Measurements from ENCODE around the gene MYL7. TPM values are rescaled to one million over a fixed set of nuclear protein-coding genes. Genes with fewer than 3 reads are reported as not detected.

MYL7 gene
- total RNA-seq, 1 experiment from 2014 or later: 5.7 TPM

GRCh38 chr7:44144968-44145478, 3.9 kb upstream of the MYL7 start:
- no peaks in the 10 kb centered on the region for H3K79me1 ChIP-seq (ENCODE audit: insufficient read depth, low read depth, low read length, poor library complexity, severe bottlenecking)
- no peak overlapping the region for H2BK12ac ChIP-seq (ENCODE audit: insufficient read length, low read depth, low read length)
- no peak overlapping the region for H2BK5ac ChIP-seq (ENCODE audit: insufficient read length, low read length)
- H3K9me3 ChIP-seq (ENCODE audit: control insufficient read depth, low read depth, low read length): no peaks in the 10 kb centered on the region
- H3K79me2 ChIP-seq (ENCODE audit: insufficient read depth, low read length): no peaks in the 10 kb centered on the region
- peaks cover 8% of the 10 kb centered on the region; the same call in 1 of the 2 replicates for H3K27me3 ChIP-seq (ENCODE audit: insufficient read depth, low read length)
- H3K23ac ChIP-seq (ENCODE audit: insufficient read length, low read depth, low read length): no peak overlapping the region
- H3K4me1 ChIP-seq (ENCODE audit: insufficient read depth, low read length): no peaks in the 10 kb centered on the region
- H3T11ph ChIP-seq (ENCODE audit: low read length): no peak overlapping the region
- Mint-ChIP-seq H3K4me1 (peaks cover 14 to 27% of the 10 kb centered on the region in 2 experiments), H3K36me3 (ENCODE audit: insufficient read depth in 1 of 3, low read depth in 3 of 3) (no peaks in the 10 kb centered on the region; a peak in 1 of 7 replicates), H3K9me3 (no peaks in the 10 kb centered on the region), H3K27ac (no peak overlapping the region), H3K4me3 (peak overlapping the region; percentile 65 to 85), H3K27me3 (ENCODE audit: low read depth) (peaks cover 53% of the 10 kb centered on the region)
- no peak for TF ChIP-seq CTCF (conservative IDR thresholded peaks at IDR 0.05)
- H2BK15ac ChIP-seq (ENCODE audit: low read depth, low read length): no peak overlapping the region
- no CpG with 5 or more reads among the region's 31 CpGs for WGBS (ENCODE audit: extremely low coverage, insufficient read length, low lambda C conversion rate)
- H2BK120ac ChIP-seq (ENCODE audit: low read depth, low read length, poor library complexity, severe bottlenecking): no peak overlapping the region
- H4K20me1 ChIP-seq (ENCODE audit: control insufficient read depth, insufficient read depth, insufficient read length): no peaks in the 10 kb centered on the region
- no peak for DNase-seq
- H3K9ac ChIP-seq (ENCODE audit: extremely low read depth, insufficient read length, low read length): no peak overlapping the region
- H3K27ac ChIP-seq (ENCODE audit: insufficient read length, low read depth, low read length): no peak overlapping the region
- peak overlapping the region; percentile 45; the same call in 1 of the 2 replicates for H3K14ac ChIP-seq (ENCODE audit: insufficient read depth, low read length)
- H4K5ac ChIP-seq (ENCODE audit: insufficient read length, low read depth, low read length): no peak overlapping the region
- H3K18ac ChIP-seq (ENCODE audit: insufficient read length, low read depth, low read length): no peak overlapping the region
- peak overlapping the region; percentile 66 for H3K4me2 ChIP-seq (ENCODE audit: insufficient read depth, insufficient read length, low read length)
- H3K4ac ChIP-seq (ENCODE audit: low read depth, low read length): no peak overlapping the region
- no peak overlapping the region for H2AK5ac ChIP-seq (ENCODE audit: insufficient read length, low read length)
- no peak overlapping the region for H2AFZ ChIP-seq (ENCODE audit: low read length)
- H4K91ac ChIP-seq (ENCODE audit: insufficient read length, low read depth, low read length): no peak overlapping the region
- peaks cover 9% of the 10 kb centered on the region for H3K23me2 ChIP-seq (ENCODE audit: insufficient read length, low read depth, low read length, poor library complexity, severe bottlenecking)
- H2BK20ac ChIP-seq (ENCODE audit: low read depth, low read length, poor library complexity, severe bottlenecking): no peak overlapping the region
- H4K8ac ChIP-seq (replicated peaks; ENCODE audit: insufficient read length, low read depth, low read length): no peak overlapping the region
- H3K56ac ChIP-seq (ENCODE audit: insufficient read length, low read depth, low read length): no peak overlapping the region

All from H9 (cell line).